Activated gamma-delta T cell (primary cell): ENCODE results near the gene ASPG.

Experiments used
- DNase-seq: peaks from one replicate; lab custom pipeline; 2025; lab: John Stamatoyannopoulos, UW

The ASPG gene

DNA sequence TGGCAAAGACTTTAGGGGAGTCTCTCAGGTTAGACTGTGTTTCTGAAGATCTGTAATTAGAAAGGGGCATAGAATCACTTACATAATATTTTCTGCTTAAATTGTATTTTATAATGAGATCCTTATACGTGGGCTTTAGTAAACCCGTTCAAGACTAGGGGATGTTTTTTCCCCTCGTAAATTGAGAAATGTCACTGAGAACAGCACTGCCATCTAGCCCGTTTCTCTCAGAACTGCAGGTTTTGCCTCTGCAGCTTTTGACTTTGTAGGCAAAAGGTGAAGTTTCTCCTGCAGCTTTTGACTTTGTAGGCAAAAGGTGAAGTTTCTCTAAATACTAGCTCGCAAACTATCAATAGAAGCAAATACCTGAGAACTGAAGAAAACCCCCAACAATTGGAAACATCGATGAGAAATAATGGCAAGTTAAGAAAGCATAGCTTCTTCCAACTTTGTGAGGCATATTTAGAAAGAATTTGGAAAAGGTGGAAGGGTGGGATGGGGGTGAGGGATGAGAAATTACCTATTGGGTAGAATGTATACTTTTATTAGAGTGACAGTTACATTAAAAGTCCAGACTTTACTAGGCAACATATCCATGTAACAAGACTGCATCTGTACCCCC, 9.9 kb upstream of the ASPG start:
- no peak for DNase-seq

DNA sequence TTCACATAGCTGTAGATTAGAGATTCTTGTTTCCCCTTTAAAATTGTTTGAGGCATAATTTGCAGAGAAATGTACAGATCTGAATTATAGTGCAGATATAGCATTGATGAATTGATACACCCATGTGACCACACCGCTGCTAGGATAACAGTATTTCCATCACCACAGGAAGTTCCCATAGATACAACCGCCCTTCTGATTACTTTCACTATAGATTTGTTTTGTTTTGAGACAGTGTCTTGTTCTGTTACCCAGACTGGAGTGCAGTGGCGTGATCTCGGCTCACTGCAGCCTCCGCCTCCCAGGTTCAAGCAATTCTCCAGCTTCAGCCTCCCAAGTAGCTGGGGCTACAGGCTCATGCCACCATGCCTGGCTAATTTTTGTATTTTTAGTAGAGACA, 8.8 kb upstream of the ASPG start:
- no peak for DNase-seq

DNA sequence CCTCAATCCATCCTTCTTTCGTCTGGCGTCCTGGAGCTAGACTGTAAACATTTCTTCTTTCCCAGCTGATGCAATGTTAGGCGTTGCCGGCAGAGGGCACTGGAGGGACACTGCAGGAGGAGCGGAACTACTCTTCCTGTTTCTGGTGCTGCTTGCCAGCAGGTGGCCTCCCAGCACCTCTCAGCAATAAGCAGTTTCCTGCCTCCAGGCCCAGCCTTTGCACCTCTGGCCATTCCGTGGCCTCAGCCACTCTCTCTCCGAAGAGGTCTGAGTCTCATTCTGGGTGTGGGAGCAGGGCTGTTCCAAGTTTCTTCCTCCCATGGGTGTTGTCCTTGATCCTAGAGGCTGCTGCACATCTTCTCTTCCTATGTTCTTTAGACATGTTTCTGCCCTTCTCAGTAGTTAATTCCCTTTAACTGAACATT, 7.5 kb upstream of the ASPG start:
- no peak for DNase-seq

DNA sequence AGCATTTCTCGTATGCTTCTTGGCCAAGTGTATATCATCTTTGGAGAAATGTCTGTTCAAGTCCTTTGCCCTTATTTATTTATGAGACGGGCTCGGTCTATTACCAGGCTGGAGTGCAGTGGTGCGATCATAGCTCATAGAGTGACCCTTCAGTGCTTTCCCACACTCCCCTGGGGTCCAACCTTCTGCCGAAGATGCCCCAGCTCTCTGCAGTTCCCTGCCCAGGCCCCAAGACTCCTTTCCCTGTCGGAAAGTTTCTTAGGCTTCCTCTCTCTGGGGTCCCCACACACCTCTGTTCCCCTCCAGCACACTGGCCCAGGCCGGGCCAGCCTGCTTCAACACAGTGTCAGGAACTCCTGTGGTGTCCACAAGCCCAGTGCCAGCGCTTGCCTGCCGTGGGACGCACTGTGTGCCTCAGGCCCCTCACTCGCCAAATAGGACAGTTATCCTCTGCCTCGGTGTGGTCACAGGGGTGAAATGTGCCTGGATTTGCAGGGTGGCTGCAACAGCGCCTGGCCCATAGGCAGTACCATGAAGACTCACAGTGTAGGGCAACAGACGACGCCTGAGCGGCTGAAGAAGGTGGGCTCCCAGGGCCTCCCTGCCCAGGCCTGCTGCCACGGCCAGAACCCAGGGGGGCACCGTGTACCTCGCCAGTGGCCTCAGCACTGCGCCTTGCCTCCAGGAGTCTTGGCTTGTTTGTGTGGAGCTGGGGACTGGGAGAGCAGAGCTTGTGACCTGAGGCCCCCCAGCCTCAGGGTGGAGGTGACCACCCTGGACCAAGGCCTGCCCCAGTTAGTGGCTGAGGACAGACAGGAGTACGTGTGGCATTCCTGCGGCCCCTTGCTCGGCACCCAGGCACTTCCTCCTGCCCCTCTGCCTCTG, 4.9 kb upstream of the ASPG start:
- no peak for DNase-seq

DNA sequence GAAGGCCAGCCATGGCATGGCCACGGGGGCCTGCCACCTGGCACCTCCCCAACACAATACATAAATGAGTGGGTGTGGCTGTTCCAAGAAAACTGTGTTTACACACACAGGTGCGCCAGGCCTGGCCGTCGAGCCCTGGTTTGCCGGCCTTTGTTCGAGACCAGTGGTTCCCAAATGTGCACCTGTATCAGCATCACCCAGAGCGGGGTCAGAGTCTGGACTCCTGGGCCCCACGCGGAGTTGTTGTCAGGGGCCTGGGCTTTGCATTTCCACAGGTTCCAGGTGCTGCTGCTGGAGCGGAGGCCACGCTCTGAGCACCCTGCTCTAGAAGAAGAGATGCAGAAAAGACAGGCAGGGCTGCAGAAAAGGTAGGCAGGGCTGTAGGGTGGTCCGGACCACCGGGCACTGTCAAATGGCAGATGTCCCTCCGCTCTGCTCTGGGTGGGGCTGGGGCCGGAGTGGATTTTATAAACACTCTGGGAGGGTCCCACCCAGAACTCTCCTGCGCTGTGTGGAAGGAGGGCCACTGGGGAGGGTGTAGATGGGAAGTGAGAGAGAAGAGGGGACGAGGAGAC, 4.2 kb upstream of the ASPG start:
- DNase-seq, result no peak

DNA sequence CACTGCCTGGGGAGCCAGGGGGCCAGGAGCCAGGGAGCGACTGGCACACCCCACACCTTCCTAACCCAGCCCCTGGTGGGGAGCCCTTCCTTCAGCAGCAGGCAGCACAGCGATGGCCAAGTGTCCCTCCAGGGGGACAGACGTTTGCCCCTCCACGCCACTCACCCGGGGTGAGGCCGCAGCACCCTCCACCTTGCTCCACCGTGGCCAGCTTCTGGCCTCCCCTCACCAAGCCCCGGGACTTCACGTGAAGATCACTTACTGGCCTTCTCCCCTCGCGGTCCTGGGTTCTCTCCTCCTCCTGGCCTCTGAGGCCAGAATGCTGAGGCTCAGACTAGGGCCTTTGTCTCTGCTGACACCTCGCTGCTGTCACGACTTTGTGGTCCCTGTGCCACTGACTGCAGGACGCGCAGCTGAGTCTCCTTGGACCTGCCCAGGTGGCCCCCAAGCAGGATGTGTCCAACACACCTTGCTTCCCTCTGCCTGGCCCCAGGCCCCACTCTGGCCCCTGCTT, 3.5 kb upstream of the ASPG start:
- DNase-seq, result no peak

DNA sequence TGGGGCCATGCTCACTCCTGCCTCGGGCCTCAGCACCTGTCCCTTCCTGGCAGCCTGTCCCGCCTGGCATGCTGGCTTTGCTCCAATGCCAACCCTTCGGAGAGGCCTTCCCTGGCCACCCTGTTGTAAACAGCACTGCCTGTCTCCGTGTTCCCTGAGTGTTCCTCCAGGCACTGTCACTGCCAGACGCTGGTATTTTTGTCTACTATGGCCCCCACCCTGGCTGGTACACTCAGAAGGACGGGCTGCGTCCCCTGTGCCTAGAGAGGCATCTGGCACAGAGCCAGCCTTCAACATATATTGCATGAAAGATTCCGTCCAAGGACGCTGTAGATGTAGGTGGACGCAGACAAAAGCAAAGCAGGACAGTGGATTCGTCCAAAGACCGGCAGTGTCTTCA, 2.7 kb upstream of the ASPG start:
- no peak for DNase-seq

DNA sequence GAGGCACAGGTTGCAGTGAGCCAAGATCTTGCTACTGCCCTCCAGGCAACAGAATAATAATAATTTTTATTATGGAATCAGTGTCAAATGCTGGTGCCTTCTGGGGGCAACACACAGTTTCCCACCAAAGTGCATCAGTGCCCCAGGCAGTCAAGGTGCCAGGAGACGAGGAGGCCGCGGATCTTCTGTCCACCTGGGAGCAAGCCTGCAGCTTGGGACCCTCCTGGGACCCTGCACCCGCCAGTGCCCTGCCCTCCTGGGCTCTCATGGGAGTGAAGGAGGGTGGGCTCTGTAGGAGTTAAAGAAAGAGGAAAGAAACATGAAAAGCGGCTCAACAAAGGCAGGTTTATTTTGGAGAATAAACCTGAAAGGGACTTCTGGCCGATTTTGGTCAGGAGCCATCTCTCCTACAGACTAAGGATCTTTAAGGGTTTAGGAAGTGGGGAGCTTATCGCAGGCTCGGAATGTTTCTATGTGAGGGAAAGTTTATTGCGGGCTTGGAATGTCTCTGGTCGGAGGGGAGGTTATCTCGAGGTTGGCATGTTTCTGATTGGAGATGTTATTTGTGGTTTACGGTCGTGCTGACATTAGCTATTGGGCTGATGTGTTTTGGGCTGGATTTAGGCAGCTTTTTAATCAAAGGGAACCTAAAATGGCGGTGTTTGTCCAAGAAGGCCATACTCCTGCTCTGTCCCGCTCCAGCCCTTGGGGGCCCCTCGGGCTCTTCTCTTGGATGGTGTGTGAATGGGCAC, 1.1 kb upstream of the ASPG start:
- no peak for DNase-seq

DNA sequence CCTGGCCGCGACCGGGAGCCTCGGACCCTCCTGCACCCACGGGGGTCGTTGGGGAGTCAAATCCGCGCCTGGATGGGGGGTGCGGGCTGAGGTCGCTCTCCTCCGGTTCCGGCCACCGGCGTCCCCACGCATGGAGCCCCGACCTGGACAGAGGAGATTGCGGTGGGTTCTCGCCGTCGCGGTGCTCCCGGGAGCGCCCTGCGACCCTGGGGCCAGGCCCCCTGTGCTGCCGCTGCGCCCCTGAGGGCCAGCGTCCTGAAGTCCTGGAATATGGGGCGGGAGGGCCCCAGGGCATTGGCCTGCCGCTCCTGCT, 345 bp downstream of the ASPG start:
- DNase-seq, result no peak

DNA sequence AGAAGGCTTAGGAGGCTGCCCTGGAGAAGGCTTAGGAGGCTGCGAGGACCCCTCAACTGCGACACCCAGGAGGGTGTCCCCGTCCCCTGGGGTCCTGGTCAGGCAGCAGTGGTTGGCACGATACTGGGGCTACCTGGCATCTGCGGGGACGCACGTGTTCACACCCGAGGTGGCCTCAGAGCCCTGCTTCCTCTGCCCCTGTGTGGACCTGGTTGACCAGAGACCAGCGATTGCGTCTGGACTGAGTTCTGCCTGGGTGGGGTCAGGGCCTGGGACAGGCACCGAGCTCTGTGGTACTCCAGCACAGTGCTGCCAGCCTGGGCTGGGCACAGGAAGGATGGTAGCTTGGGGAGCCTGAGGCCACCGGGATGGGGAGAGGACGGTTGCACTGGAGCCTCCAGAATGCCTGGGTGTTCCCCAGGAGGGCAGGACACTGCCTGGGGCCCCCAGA, 735 bp downstream of the ASPG start:
- no peak for DNase-seq

DNA sequence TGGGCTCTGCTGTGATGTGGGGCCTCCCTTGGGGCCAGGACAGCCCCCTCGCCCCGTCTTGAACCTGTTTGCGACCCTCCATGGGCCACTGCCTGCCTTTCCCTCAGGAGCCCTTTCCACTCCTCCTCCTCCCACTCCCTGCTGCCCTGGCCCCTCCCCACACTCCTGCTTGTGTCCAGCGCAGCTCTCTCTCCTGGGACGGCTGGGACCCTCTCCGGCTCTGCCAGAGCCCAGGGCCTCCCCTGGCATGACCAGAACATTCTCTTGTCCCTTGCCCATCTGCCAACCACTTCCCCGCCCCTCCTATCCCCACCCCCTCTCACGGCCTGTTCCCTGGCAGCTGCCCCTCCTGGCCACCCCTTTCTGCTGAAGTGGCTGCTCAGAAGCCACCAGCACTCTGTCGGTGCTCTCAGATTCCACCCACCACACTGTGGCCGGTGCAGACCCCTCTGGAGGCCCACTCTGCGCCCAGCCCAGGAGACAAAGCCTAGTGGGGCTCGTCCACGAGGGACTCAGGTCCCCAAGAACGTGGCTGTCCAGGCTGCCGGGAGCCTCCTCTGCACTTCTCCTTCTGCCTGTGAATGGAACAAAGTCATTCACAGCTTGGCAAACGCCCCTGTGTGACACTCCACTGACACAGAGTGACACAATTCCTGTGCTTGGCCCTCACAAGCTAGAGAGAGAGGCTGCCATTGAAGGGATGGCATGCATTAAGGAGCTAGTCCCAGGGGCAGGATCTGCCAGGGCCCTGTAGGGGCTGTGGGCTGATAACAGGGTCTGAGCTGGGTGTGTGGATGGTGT, 1.4 kb downstream of the ASPG start:
- DNase-seq, result no peak

DNA sequence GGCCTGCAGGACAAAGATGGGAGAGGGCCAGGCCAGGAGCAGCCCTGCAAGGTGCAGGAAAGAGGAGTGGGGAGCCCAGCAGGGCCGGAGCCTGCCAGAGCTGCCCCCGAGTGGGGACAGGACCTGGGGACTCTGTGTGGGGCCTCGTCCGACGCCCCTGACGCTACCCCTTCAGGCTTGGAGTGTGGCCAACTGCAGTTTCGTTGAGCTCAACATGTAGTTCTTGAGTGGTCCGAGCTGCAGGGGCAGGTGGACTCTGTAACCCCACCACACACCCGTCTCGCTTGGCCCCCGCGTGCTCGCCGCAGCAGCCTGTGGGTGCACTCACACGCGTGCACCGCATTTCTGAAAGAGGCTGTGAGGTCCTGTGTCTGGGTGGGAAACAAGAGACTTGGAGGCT, 2.0 kb downstream of the ASPG start:
- no peak for DNase-seq

DNA sequence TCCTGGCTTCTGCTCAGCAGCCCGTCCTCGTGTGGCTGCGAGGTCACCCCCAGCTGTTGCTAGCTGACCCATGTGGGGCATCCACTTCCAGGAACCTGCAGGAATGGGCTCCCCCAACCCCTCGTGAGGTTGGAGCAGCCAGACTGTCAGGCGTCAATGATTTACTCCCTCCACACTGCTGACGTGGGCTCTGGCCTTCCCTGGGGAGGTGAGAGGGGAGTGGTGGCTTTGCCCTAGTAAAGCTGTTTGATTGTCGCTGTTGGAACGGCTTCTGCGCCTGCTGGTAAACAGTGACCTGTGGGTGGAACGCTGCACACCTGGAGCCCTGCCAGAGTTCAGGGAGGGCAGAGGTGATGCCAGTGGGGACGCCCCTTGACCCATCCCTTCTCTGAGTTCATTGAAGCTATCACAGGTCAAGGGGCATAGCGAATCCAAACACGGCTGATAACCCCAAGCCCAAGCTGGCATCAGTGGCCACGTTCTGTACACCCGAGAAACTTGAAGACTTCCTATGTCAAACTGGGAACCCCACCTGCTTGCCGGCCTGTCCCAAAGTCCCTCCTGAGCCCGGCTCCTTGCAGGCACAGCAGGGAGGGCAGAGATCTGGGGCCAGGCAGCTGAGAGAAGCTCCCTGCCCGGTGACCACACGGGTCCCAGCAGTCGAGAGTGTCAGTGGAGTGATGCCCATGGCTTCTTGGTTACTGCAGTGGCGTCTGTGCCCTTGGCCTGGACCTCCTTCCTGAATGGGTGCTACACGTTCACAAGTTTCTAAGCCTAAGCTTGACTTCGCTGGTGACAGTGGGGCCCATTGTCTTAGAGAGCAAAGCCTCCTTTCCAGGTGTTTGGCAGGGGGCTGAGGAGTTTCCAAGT, 2.7 kb downstream of the ASPG start:
- DNase-seq, result no peak

DNA sequence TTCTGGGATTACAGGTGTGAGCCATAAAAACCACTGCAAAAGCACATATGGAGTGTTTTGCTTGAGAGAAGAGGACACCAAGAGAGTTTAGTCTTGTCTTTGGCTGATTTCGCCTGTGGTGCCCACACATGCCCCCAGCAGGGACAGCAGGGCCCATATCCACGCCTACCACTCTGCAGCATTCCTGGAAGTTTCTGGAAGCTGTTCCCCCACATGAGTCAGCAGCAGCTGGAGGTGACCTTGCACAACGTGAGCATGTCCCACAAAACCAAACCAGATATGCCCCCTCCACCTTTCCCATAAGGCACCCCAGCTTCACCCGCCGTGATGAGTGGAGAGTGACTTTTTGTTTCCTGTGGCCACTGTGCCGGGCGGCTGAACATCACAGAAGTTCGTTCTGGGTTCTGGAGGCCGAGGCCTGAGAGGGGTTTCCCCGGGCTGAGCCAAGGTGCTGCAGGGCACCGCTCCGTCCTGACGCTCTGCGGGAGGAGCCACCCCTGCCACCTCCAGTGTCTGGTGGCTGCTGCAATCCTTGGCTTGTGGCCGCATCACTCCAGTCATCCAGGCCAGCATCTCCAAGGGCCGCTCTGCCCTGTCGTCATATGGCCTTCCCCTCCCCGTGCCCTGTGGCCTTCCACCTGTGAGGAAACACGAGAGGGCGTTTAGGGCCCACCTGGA, 4.7 kb downstream of the ASPG start:
- no peak for DNase-seq

DNA sequence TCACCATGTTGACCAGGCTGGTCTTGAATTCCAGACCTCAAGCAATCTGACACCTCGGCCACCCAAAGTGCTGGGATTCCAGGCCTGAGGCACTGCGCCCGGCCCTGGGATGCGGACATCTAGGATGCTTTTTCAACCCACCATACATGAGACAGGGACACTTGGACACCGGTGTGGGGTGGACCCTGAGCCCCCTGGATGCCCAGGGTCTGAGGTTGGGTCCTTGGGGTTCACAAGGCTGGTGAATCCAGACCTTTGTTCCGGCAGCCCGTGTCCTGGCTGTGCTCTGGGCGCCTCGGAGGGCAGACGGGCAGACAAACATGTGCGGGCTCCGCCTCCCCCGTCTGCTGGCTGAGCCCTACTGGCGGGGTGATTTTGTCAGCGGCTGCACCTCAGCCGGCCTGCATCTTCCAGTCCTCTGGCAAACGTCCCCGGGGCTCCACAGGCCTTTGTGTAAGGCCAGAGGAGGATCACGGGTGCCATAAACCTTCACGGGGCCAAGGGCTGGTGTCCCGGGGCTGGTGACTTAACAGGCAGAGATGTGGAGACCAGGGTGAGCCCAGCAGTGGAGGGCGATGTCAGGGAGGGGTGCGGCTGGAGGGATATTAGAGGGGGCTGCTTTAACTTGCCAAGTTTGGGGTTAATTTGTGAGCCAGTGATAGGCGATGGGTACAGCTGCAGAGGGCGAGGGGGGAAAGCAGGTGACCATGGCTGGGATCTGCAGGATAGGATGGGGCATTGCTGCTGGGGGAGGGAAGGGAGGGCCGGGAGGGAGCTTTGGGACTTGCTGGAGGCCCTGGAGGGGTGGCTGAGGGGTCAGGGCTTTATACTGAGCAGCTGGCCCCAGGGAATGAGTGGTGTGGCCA, 5.8 kb downstream of the ASPG start:
- no peak for DNase-seq

DNA sequence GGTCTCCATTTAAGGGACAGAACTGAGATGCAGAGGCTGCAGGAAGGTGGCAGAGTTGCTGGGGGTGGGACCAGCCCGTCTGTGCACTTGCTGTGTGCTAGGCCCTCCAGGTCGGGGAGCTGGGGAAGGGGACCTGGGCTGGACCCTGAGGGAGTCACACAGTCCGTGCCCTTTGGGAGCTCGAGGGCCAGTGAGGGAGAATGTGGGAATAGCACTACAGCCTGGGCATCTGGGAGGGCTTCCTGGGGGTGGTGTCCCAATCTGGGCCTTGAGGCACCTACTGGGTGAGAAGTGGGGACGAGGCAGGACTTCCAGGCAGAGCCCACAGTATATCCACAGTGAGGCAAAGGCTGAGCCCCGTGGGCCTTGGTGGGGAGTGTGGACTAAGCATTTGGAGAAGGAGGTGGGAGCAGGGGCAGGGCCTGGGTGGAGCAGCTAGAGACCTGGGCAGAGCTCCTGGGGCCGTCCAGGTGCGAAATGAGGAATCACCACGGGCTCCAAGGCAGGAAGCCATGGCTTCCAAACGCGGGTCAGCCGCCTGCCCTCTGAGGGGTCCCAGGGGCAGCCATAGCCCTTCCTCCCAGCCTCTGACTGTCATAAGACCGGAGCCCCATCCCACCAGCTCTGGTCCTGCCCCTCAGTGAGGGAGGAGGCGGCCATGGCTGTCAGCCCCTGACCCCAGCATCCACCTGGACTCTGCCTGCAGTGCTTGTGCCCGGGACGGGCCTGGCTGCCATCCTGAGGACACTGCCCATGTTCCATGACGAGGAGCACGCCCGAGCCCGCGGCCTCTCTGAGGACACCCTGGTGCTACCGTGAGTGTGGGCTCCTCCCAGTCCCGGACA, 6.6 kb downstream of the ASPG start:
- no peak for DNase-seq

DNA sequence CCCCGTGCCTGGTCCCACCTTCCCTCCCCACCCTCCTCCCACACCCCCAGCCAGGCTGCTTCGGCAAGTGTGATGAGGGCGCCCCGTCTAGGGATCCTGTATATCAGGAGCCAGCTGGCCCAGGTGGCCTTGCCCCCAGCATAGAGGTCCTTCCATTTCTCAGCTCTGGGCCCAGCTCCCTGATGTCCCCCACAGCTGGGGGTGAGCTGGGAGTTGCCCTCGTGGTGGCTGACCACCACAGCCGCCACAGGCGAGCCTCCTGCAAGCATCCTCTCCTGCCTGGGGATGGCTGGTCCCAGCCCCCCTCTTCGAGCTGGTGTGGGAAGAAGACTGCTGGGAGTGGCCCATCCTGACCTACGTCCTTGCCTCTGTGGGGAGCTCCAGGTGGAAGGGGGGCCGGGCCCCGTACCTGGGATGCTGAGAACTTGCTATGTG, 7.4 kb downstream of the ASPG start:
- DNase-seq, result no peak
